Islet of Langerhans (tissue), 1 donor: Measurements from ENCODE around the gene IGF1.

Source experiments
- FAIRE-seq: peaks from one replicate; lab custom pipeline; 2011; peaks lifted over from hg19 to GRCh38; lab: Jason Lieb, UNC

Gene IGF1

GRCh38 chr12:102480406-102480805 is at the start of gene IGF1:
TSS of gene IGF1 (minus strand) at chr12:102480563. CDS start at chr12:102480381, 182 bp downstream.
- no peak for FAIRE-seq

GRCh38 chr12:102528111-102528510 is 47.7 kb upstream of the IGF1 start:
- FAIRE-seq = no peak

GRCh38 chr12:102527171-102527720 is 46.9 kb upstream of the IGF1 start:
- FAIRE-seq = no peak

GRCh38 chr12:102526656-102527055 is 46.3 kb upstream of the IGF1 start:
- no peak for FAIRE-seq

- FAIRE-seq = no peak
Measured at GRCh38 chr12:102522768-102523167, 42.4 kb upstream of the IGF1 start.

- FAIRE-seq = no peak
Measured at GRCh38 chr12:102521662-102522277, 41.4 kb upstream of the IGF1 start.

GRCh38 chr12:102518871-102519270 is 38.5 kb upstream of the IGF1 start:
- FAIRE-seq = no peak

GRCh38 chr12:102514696-102515095 is 34.3 kb upstream of the IGF1 start:
- FAIRE-seq = no peak

GRCh38 chr12:102513739-102514138 is 33.4 kb upstream of the IGF1 start:
- no peak for FAIRE-seq

GRCh38 chr12:102513272-102513671 is 32.9 kb upstream of the IGF1 start:
- no peak for FAIRE-seq

GRCh38 chr12:102512523-102512922 is 32.2 kb upstream of the IGF1 start:
- FAIRE-seq = no peak

- no peak for FAIRE-seq
Measured at GRCh38 chr12:102511575-102511974, 31.2 kb upstream of the IGF1 start.

GRCh38 chr12:102510463-102510862 is 30.1 kb upstream of the IGF1 start:
- no peak for FAIRE-seq

GRCh38 chr12:102510031-102510430 is 29.7 kb upstream of the IGF1 start:
- FAIRE-seq = no peak

GRCh38 chr12:102509123-102509626 is 28.8 kb upstream of the IGF1 start:
- no peak for FAIRE-seq

GRCh38 chr12:102508052-102508451 is 27.7 kb upstream of the IGF1 start:
- FAIRE-seq = no peak

GRCh38 chr12:102507301-102507700 is 26.9 kb upstream of the IGF1 start:
- no peak for FAIRE-seq

- FAIRE-seq = no peak
Measured at GRCh38 chr12:102504871-102505270, 24.5 kb upstream of the IGF1 start.

GRCh38 chr12:102504280-102504679 is 23.9 kb upstream of the IGF1 start:
- FAIRE-seq = no peak

GRCh38 chr12:102503831-102504230 is 23.5 kb upstream of the IGF1 start:
- no peak for FAIRE-seq

GRCh38 chr12:102503056-102503681 is 22.8 kb upstream of the IGF1 start:
- no peak for FAIRE-seq

GRCh38 chr12:102501773-102502172 is 21.4 kb upstream of the IGF1 start:
- FAIRE-seq = no peak

GRCh38 chr12:102498471-102498870 is 18.1 kb upstream of the IGF1 start:
- FAIRE-seq = no peak

- no peak for FAIRE-seq
Measured at GRCh38 chr12:102497743-102498142, 17.4 kb upstream of the IGF1 start.
